WTC11 (cell line): ENCODE results near the gene WWOX. TPM values are rescaled to one million over a fixed set of nuclear protein-coding genes. Genes with fewer than 3 reads are reported as not detected.

Experiments used
- ATAC-seq: fragments of 200-7000 bp; cut with Tn5 transposase; 2 replicates; pipeline ENCODE4 v1.10.0; 2021; ENCODE audit warnings: mild to moderate bottlenecking, moderate library complexity
- CTCF ChIA-PET: fragments of 300-600 bp; sonication (Branson Sonifier 250); formaldehyde crosslinking; loops from one replicate; lab custom pipeline; 2021; ENCODE audit warnings: antibody characterized with exemption; lab: Charles Lee
- POLR2A ChIA-PET: fragments of 350-600 bp; sonication (Branson Sonifier 250); formaldehyde crosslinking; loops from one replicate; lab custom pipeline; 2021; ENCODE audit warnings: antibody characterized with exemption; lab: Charles Lee
- DNase-seq: peaks from one replicate; pipeline ENCODE4 v3.0.0; 2021; ENCODE audit warnings: low spot score
- H3K27ac Mint-ChIP-seq: 2 replicates; pipeline ENCODE4 v1.8.0; 2021; ENCODE audit warnings: mixed read lengths
- H3K27me3 Mint-ChIP-seq: 2 replicates; pipeline ENCODE4 v1.8.0; 2021; ENCODE audit warnings: low read depth, mild to moderate bottlenecking, moderate library complexity, mixed read lengths
- H3K36me3 Mint-ChIP-seq: 2 replicates; pipeline ENCODE4 v1.8.0; 2021; ENCODE audit warnings: mixed read lengths
- H3K4me1 Mint-ChIP-seq: 2 replicates; pipeline ENCODE4 v1.8.0; 2022; ENCODE audit warnings: mixed read lengths
- H3K4me3 Mint-ChIP-seq: 2 replicates; pipeline ENCODE4 v1.8.0; 2021; ENCODE audit warnings: mild to moderate bottlenecking, moderate library complexity, mixed read lengths
- H3K9me3 Mint-ChIP-seq: 2 replicates; pipeline ENCODE4 v1.8.0; 2021; ENCODE audit warnings: mixed read lengths
- ARID4B ChIP-seq: sonication (generic); formaldehyde crosslinking; IDR thresholded peaks from 2 replicates; pipeline ENCODE4 v1.8.0; 2023; ENCODE audit warnings: missing genetic modification reagents, mild to moderate bottlenecking, borderline replicate concordance
- E2F5 ChIP-seq: sonication (generic); formaldehyde crosslinking; IDR thresholded peaks from 2 replicates; pipeline ENCODE4 v1.8.1; 2022; ENCODE audit warnings: mild to moderate bottlenecking, moderate library complexity, missing genetic modification reagents
- ELF4 ChIP-seq: sonication (generic); formaldehyde crosslinking; IDR thresholded peaks from 2 replicates; pipeline ENCODE4 v1.8.1; 2022; ENCODE audit warnings: low read depth, mild to moderate bottlenecking, moderate library complexity, missing genetic modification reagents
- ESRRA ChIP-seq: sonication (generic); formaldehyde crosslinking; IDR thresholded peaks from 2 replicates; pipeline ENCODE4 v1.8.1; 2022; ENCODE audit warnings: mild to moderate bottlenecking, missing genetic modification reagents, borderline replicate concordance
- FOXP4 ChIP-seq: sonication (generic); formaldehyde crosslinking; IDR thresholded peaks from 2 replicates; pipeline ENCODE4 v1.8.0; 2022; ENCODE audit warnings: mild to moderate bottlenecking, missing genetic modification reagents
- HMGA2 ChIP-seq: fragments of 250-450 bp; sonication (Bioruptor Pico); IDR thresholded peaks from 2 replicates; pipeline ENCODE4 v1.4.0; 2021; ENCODE audit warnings: mild to moderate bottlenecking, moderate library complexity
- HMGXB4 ChIP-seq: sonication (generic); formaldehyde crosslinking; IDR thresholded peaks from 2 replicates; pipeline ENCODE4 v1.8.1; 2023; ENCODE audit warnings: mild to moderate bottlenecking, moderate library complexity, missing genetic modification reagents
- IRF2 ChIP-seq: sonication (generic); formaldehyde crosslinking; IDR thresholded peaks from 2 replicates; pipeline ENCODE4 v1.8.0; 2022; ENCODE audit warnings: low read depth, missing genetic modification reagents, borderline replicate concordance
- NFE2L1 ChIP-seq: sonication (generic); formaldehyde crosslinking; IDR thresholded peaks from 2 replicates; pipeline ENCODE4 v1.8.1; 2023; ENCODE audit warnings: missing genetic modification reagents
- NFYB ChIP-seq: sonication (generic); formaldehyde crosslinking; conservative IDR thresholded peaks from 2 replicates; pipeline ENCODE4 v1.8.0; 2022; ENCODE audit warnings: low read depth, missing genetic modification reagents
- NR3C1 ChIP-seq: sonication (generic); formaldehyde crosslinking; conservative IDR thresholded peaks from 2 replicates; pipeline ENCODE4 v1.8.1; 2023; ENCODE audit warnings: low read depth, mild to moderate bottlenecking, missing genetic modification reagents
- RELA ChIP-seq: sonication (generic); formaldehyde crosslinking; IDR thresholded peaks from 2 replicates; pipeline ENCODE4 v1.8.1; 2022; ENCODE audit warnings: missing genetic modification reagents, mild to moderate bottlenecking, borderline replicate concordance
- SMAD4 ChIP-seq: sonication (generic); formaldehyde crosslinking; IDR thresholded peaks from 2 replicates; pipeline ENCODE4 v1.8.0; 2022; ENCODE audit warnings: mild to moderate bottlenecking, missing genetic modification reagents
- TEAD1 ChIP-seq: sonication (generic); formaldehyde crosslinking; IDR thresholded peaks from 2 replicates; pipeline ENCODE4 v1.8.0; 2022; ENCODE audit warnings: mild to moderate bottlenecking, missing genetic modification reagents
- ZNF138 ChIP-seq: sonication (generic); formaldehyde crosslinking; conservative IDR thresholded peaks from 2 replicates; pipeline ENCODE4 v1.8.1; 2022; ENCODE audit warnings: mild to moderate bottlenecking, moderate library complexity, missing genetic modification reagents
- ZNF232 ChIP-seq: sonication (generic); formaldehyde crosslinking; IDR thresholded peaks from 2 replicates; pipeline ENCODE4 v1.8.0; 2022; ENCODE audit warnings: mild to moderate bottlenecking, missing genetic modification reagents
- ZNF396 ChIP-seq: fragments of 250-450 bp; sonication (Bioruptor Pico); IDR thresholded peaks from 2 replicates; pipeline ENCODE4 v1.8.0; 2021; ENCODE audit warnings: mild to moderate bottlenecking, moderate library complexity, borderline replicate concordance
- ZNF512 ChIP-seq: sonication (generic); formaldehyde crosslinking; IDR thresholded peaks from 2 replicates; pipeline ENCODE4 v1.8.1; 2022; ENCODE audit warnings: missing genetic modification reagents, borderline replicate concordance
- ZSCAN18 ChIP-seq: fragments of 250-450 bp; sonication (Bioruptor Pico); IDR thresholded peaks from 2 replicates; pipeline ENCODE4 v2.1.2; 2022; ENCODE audit warnings: mild to moderate bottlenecking, moderate library complexity
- total RNA-seq: library from RNA; stranded (reverse); gene quantifications from 3 replicates; pipeline ENCODE4 v1.2.3, GENCODE V29; 2021

The WWOX gene
- total RNA-seq, 1 experiment from 2014 or later = 15.7 TPM

- TF ChIP-seq HMGXB4 (CRISPR knock-in tag) = no peak
Measured at GRCh38 chr16:78291604-78292003, 192.2 kb downstream of the WWOX start (continued).

GRCh38 chr16:78292086-78292843, 192.8 kb downstream of the WWOX start:
- ATAC-seq (no peak), DNase-seq (no peak)
- peaks cover 4% of the 10 kb centered on the region for H3K9me3 Mint-ChIP-seq
- H3K27ac Mint-ChIP-seq = no peak overlapping the region
- no peaks in the 10 kb centered on the region for H3K27me3 Mint-ChIP-seq
- ChIA-PET CTCF (interaction anchor here (0.7 kb wide), 1 partner anchor 1512 kb away, joined by 3 read pairs; no protein-coding TSS in a partner anchor), POLR2A (no interaction called here)
- H3K4me1 Mint-ChIP-seq = peaks cover 39% of the 10 kb centered on the region
- no peak overlapping the region for H3K4me3 Mint-ChIP-seq
- no peak for TF ChIP-seq HMGA2
- no peak for TF ChIP-seq NFYB (CRISPR knock-in tag)
- no peak for TF ChIP-seq NR3C1 (CRISPR knock-in tag)
- no peak for TF ChIP-seq IRF2
- TF ChIP-seq FOXP4 (CRISPR knock-in tag) = no peak
- no peak for TF ChIP-seq ZNF138
- TF ChIP-seq ARID4B = no peak
- no peak for TF ChIP-seq ELF4 (CRISPR knock-in tag)
- TF ChIP-seq ESRRA (CRISPR knock-in tag) = no peak
- no peak for TF ChIP-seq ZNF232
- TF ChIP-seq RELA = no peak
- no peak for TF ChIP-seq TEAD1
- TF ChIP-seq ZNF396 (CRISPR knock-in tag) = no peak
- TF ChIP-seq SMAD4 (CRISPR knock-in tag) = no peak
- H3K36me3 Mint-ChIP-seq = no peaks in the 10 kb centered on the region

GRCh38 chr16:78292844-78293380, 193.5 kb downstream of the WWOX start:
- DNase-seq (no peak), ATAC-seq (no peak)
- Mint-ChIP-seq H3K4me3 (no peak overlapping the region), H3K36me3 (no peaks in the 10 kb centered on the region), H3K9me3 (peaks cover 4% of the 10 kb centered on the region), H3K4me1 (peaks cover 39% of the 10 kb centered on the region), H3K27me3 (no peaks in the 10 kb centered on the region), H3K27ac (no peak overlapping the region; the same call in 1 of the 2 replicates)
- ChIA-PET CTCF (no interaction called here), POLR2A (no interaction called here)
- TF ChIP-seq ZSCAN18 (CRISPR knock-in tag) = no peak
- TF ChIP-seq NFE2L1 (CRISPR knock-in tag) = no peak
- TF ChIP-seq E2F5 (CRISPR knock-in tag) = no peak
- TF ChIP-seq HMGXB4 (CRISPR knock-in tag) = no peak
- no peak for TF ChIP-seq ZNF512 (CRISPR knock-in tag)
